Esophagus muscularis mucosa (tissue), 4 donors: ENCODE measurements around the gene VPS13C. TPM values are rescaled to one million over a fixed set of nuclear protein-coding genes. Genes with fewer than 3 reads are reported as not detected.
"Not testable (repeated sequence)": the region's sequence is repeated elsewhere in the genome, so short reads cannot be mapped to it uniquely, and the experiment has no call there.

Experiments
- DNase-seq: peaks from one replicate; pipeline ENCODE4 v3.0.0-alpha.2; 2017; ENCODE audit errors: extremely low spot score
- H3K27ac ChIP-seq, 4 donors: fragments of 200-600 bp; sonication (generic); replicated peaks in 1 of 4; 1 replicate in 3 of 4; 2 replicates in 1 of 4; pipeline ENCODE4 v1.5.1; 2016 to 2019; ENCODE audit warnings: mild to moderate bottlenecking in 1 of 4
- H3K27me3 ChIP-seq, 4 donors: fragments of 200-600 bp; sonication (generic); one replicate each; pipeline versions ENCODE4 v1.5.1 to v1.6.0; 2016 to 2019
- H3K36me3 ChIP-seq, 4 donors: fragments of 200-600 bp; sonication (generic); one replicate each; pipeline ENCODE4 v1.5.1; 2016 to 2019
- H3K4me1 ChIP-seq, 4 donors: fragments of 200-600 bp; sonication (generic); one replicate each; pipeline ENCODE4 v1.5.1; 2016 to 2019
- H3K4me3 ChIP-seq, 4 donors: fragments of 200-600 bp; sonication (generic); 1 replicate in 2 of 4; 2 replicates in 2 of 4; pipeline ENCODE4 v1.5.1; 2016 to 2019; ENCODE audit warnings: mild to moderate bottlenecking in 4 of 4, moderate library complexity in 1 of 4
- H3K9me3 ChIP-seq, 4 donors: fragments of 200-600 bp; sonication (generic); 1 replicate in 3 of 4; 2 replicates in 1 of 4; pipeline ENCODE4 v1.5.1; 2016 to 2019
- EP300 ChIP-seq: sonication (generic); formaldehyde crosslinking; IDR thresholded peaks from one replicate; pipeline ENCODE4 v1.6.1; 2017; ENCODE audit warnings: antibody characterized with exemption
- POLR2A ChIP-seq: fragments of 450-650 bp; IDR thresholded peaks from one replicate; pipeline ENCODE4 v1.6.1; 2017; ENCODE audit warnings: antibody characterized with exemption, moderate library complexity, mild to moderate bottlenecking, low read depth
- POLR2AphosphoS5 ChIP-seq, 2 donors: sonication (generic); formaldehyde crosslinking; IDR thresholded peaks; one replicate each; pipeline ENCODE4 v1.6.1; 2017; ENCODE audit warnings: antibody characterized with exemption in 2 of 2
- WGBS: methylation state at CpG from one replicate; pipeline ENCODE4 v1.1.5; 2018; 5-methylcytosine and 5-hydroxymethylcytosine counted together
- intact Hi-C: fragments of 100-400 bp; cut with DNase I; formaldehyde crosslinking; loops from one replicate; pipeline ENCODE4 v1.15.1; 2023
- total RNA-seq, 4 donors: library from RNA; depleted of rRNA; stranded (reverse); fragments of >200 nt; gene quantifications; one replicate each; pipeline versions ENCODE4 v1.1.0 to v1.2.1, GENCODE V29; 2016
- TF ChIP-seq, protein P1 (sequence below), 3 experiments: fragments of 200-600 bp in 2 of 3; fragments of 450-650 bp in 1 of 3; sonication (generic) in 2 of 3; IDR thresholded peaks; one replicate each; pipeline ENCODE4 v1.5.1; 2017 to 2019; ENCODE audit warnings: antibody characterized with exemption in 3 of 3, mild to moderate bottlenecking in 2 of 3, moderate library complexity in 1 of 3

VPS13C gene
- total RNA-seq, 4 donors from 2014 or later: 58.5 to 86.0 (median 59.4) TPM

DNA sequence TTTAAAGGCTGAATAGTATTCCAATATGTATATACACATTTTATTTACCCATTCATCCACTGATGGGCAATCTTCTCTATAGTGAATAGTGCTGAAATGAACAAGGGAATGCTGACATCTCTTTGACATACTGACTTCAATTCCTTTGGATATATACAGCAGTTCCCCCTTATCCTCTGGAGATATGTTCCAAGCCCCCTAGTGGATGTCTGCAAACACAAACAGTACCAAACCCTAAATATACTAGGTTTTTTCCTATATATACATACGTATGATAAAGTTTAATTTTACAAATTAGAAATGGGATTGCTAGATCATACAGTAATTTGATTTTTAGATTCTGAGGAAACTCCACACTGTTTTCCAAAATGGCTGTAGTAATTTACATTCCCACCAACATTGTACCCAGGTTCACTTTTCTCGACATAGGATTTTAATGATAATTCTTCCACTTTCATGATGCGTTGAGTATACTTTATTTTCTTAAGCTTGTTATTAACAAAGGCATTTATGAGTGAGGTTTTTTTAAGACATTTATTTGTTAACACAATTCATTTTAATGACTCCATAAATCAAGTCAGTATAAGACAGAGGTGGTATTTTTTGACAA, 38.2 kb downstream of the VPS13C start:
- 98% methylated on average over 3 of the region's 3 CpGs for WGBS
- Histone ChIP-seq H3K9me3 (no peaks in the 10 kb centered on the region), H3K4me3 (no peak overlapping the region), H3K36me3 (peaks cover 0 to 42% (median 23%) of the 10 kb centered on the region in 4 donors), H3K27me3 (no peaks in the 10 kb centered on the region), H3K27ac (no peak overlapping the region), H3K4me1 (no peaks in the 10 kb centered on the region)
- DNase-seq: no peak
- intact Hi-C loops: no loop called here
- TF ChIP-seq POLR2AphosphoS5 (IDR thresholded peaks at IDR 0.05) (no peak), EP300 (no peak), POLR2A (no peak)
- TF ChIP-seq, protein P1, sequence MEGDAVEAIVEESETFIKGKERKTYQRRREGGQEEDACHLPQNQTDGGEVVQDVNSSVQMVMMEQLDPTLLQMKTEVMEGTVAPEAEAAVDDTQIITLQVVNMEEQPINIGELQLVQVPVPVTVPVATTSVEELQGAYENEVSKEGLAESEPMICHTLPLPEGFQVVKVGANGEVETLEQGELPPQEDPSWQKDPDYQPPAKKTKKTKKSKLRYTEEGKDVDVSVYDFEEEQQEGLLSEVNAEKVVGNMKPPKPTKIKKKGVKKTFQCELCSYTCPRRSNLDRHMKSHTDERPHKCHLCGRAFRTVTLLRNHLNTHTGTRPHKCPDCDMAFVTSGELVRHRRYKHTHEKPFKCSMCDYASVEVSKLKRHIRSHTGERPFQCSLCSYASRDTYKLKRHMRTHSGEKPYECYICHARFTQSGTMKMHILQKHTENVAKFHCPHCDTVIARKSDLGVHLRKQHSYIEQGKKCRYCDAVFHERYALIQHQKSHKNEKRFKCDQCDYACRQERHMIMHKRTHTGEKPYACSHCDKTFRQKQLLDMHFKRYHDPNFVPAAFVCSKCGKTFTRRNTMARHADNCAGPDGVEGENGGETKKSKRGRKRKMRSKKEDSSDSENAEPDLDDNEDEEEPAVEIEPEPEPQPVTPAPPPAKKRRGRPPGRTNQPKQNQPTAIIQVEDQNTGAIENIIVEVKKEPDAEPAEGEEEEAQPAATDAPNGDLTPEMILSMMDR (IDR thresholded peaks at IDR 0.05): no peak

DNA sequence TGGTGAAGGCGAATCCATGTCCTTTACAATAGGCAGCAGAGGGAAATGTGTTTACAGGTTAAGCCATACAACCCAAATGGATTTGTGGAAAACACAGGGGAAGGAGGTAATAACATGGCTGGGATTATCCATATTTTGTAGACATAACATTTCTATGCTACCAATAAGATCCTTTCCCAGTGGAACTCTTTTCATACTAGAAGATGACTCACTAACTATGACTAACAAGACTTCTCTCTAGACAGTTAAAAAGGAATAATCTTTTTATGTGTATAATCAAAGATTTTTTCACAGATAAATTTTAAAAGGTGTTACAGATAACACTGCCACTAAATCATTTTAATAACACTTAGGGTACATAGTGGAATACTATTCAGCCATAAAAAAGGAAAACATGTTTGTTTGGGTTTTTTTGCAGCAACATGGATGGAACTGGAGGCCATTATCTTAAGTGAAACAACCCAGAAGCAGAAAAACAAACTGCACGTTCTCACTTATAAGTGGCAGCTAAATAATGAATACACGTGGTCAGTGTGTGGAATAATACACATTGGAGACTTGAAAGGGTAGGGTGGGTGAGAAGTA, 39.6 kb downstream of the VPS13C start:
- Histone ChIP-seq H3K27ac (no peak overlapping the region), H3K27me3 (no peaks in the 10 kb centered on the region), H3K4me3 (no peak overlapping the region), H3K36me3 (peaks cover 0 to 42% (median 23%) of the 10 kb centered on the region in 4 donors), H3K9me3 (no peaks in the 10 kb centered on the region), H3K4me1 (no peaks in the 10 kb centered on the region)
- DNase-seq: no peak
- intact Hi-C loops: no loop called here
- 94% methylated on average over 3 of the region's 3 CpGs for whole genome bisulfite sequencing
- TF ChIP-seq, protein P1 (IDR thresholded peaks at IDR 0.05): no peak
- no peak for TF ChIP-seq EP300
- TF ChIP-seq POLR2A: no peak
- TF ChIP-seq POLR2AphosphoS5 (IDR thresholded peaks at IDR 0.05): no peak

DNA sequence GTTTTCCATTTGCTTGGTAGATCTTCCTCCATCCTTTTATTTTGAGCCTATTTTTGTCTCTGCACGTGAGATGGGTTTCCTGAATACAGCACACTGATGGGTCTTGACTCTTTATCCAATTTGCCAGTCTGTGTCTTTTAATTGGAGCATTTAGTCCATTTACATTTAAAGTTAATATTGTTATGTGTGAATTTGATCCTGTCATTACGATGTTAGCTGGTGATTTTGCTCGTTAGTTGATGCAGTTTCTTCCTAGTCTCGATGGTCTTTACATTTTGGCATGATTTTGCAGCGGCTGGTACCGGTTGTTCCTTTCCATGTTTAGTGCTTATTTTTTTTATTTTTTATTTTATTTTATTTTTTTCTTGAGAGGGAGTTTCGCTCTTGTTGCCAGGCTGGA, 54.9 kb downstream of the VPS13C start:
- DNase-seq, H3K27ac ChIP-seq, H3K4me3 ChIP-seq, H3K4me1 ChIP-seq, intact Hi-C loops, H3K9me3 ChIP-seq, H3K27me3 ChIP-seq: not testable (repeated sequence)
- H3K36me3 ChIP-seq: peaks cover 13 to 48% (median 37%) of the 10 kb centered on the region in 4 donors
- 98% methylated on average over 7 of the region's 7 CpGs for WGBS

DNA sequence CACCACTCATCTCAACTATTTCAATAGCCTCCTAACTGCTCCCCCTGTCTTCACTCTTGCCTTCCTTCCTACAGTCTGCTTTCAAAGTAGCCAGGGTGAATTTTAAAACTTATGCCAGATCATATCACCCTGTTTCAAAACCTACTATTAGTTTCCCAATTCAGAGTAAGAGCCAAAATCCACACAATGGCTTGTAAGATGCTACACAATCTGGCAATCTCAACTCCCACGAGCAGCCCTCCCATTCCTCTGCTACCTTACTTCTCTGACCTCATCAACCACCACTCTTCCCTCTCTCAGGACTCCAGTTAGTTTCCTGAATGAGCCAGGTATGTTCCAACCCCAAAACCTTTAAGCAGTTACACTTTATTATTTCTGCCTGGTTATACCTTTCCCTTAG, 62.5 kb downstream of the VPS13C start:
- no peak overlapping the region for H3K4me3 ChIP-seq

DNA sequence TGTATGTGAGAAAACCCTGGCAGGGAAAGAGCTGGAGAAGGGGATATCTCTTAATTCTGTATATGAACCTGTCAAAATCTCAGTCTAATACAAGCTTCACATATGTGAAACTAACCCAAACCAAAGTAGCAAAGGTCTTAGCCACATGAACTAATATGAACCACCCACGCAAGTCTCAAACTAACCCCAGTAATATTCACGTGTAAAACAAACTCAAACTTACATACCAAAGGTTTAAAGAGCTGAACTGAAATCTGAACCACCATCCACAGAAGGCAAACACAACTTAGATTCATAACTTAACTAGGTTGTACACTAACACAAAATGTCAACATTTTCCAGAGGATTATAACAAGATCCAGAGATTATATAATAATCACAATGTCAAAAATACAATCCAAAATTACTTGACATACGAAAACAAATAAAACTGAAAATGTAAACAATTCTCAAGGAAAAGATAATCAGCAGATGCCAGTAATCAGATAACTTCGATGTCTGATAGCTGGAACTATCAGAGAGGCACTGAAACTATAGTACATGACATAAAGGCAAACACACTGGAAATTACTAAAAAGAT, 64.1 kb downstream of the VPS13C start:
- TF ChIP-seq, protein P1 (IDR thresholded peaks at IDR 0.05): no peak
- no peak for TF ChIP-seq POLR2AphosphoS5 (IDR thresholded peaks at IDR 0.05)
- TF ChIP-seq EP300: no peak
- no peak for TF ChIP-seq POLR2A
- Histone ChIP-seq H3K27ac (no peak overlapping the region), H3K9me3 (no peaks in the 10 kb centered on the region), H3K4me3 (no peak overlapping the region), H3K27me3 (no peaks in the 10 kb centered on the region), H3K4me1 (no peaks in the 10 kb centered on the region), H3K36me3 (peaks cover 7 to 40% (median 23%) of the 10 kb centered on the region in 4 donors)
- no peak for DNase-seq
- 92% methylated on average over 4 of the region's 4 CpGs for whole genome bisulfite sequencing
- intact Hi-C loops: no loop called here

More for the DNA sequence above, 62.5 kb downstream of the VPS13C start:
- H3K9me3 ChIP-seq: no peaks in the 10 kb centered on the region
- WGBS: 93% methylated on average over 1 of the region's 1 CpG
- intact Hi-C loops: no loop called here
- no peak for DNase-seq
- no peaks in the 10 kb centered on the region for H3K4me1 ChIP-seq
- no peaks in the 10 kb centered on the region for H3K27me3 ChIP-seq
- TF ChIP-seq EP300 (no peak), POLR2AphosphoS5 (IDR thresholded peaks at IDR 0.05) (no peak), POLR2A (no peak)
- TF ChIP-seq, protein P1 (IDR thresholded peaks at IDR 0.05): no peak
- peaks cover 7 to 40% (median 19%) of the 10 kb centered on the region in 4 donors for H3K36me3 ChIP-seq
- H3K27ac ChIP-seq: no peak overlapping the region
